Subcutaneous adipose tissue (tissue), 4 donors: ENCODE data around the gene RSAD2. TPM values are rescaled to one million over a fixed set of nuclear protein-coding genes. Genes with fewer than 3 reads are reported as not detected.

Experiments
- total RNA-seq, 4 donors: library from RNA; depleted of rRNA; stranded (reverse); fragments of >200 nt; gene quantifications; one replicate each; pipeline ENCODE4 v1.1.0, GENCODE V29; 2016
- TF ChIP-seq, protein P1 (sequence below): fragments of 450-650 bp; IDR thresholded peaks from one replicate; pipeline ENCODE4 v1.5.1; 2016; ENCODE audit warnings: low read depth, mild to moderate bottlenecking, control low read depth, antibody characterized with exemption, moderate library complexity

Gene RSAD2
- total RNA-seq, 4 donors from 2014 or later, result 1.5 to 22.4 (median 4.9) TPM

- TF ChIP-seq, protein P1, sequence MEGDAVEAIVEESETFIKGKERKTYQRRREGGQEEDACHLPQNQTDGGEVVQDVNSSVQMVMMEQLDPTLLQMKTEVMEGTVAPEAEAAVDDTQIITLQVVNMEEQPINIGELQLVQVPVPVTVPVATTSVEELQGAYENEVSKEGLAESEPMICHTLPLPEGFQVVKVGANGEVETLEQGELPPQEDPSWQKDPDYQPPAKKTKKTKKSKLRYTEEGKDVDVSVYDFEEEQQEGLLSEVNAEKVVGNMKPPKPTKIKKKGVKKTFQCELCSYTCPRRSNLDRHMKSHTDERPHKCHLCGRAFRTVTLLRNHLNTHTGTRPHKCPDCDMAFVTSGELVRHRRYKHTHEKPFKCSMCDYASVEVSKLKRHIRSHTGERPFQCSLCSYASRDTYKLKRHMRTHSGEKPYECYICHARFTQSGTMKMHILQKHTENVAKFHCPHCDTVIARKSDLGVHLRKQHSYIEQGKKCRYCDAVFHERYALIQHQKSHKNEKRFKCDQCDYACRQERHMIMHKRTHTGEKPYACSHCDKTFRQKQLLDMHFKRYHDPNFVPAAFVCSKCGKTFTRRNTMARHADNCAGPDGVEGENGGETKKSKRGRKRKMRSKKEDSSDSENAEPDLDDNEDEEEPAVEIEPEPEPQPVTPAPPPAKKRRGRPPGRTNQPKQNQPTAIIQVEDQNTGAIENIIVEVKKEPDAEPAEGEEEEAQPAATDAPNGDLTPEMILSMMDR, result no peak
Measured at GRCh38 chr2:6887751-6888192, 10.2 kb downstream of the RSAD2 start.

DNA sequence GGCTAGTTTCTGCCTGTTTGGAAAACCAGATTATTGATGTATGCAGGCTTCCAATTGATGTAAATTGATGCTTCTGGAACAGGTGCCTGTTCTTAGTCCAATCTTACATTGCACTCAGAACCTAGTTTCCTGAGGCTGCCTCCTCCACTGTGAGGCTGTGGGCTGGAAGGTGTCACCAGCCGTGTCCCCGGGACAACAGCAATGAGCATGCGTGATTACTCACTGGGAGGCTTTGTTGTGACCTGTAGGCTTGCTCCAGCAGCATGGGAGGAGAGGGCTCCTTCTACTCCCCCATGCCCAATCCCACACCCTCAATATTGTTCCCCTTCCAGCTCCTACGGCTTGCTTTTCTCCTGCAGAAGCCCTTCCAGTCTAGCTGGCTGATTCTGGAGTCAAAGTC is 11.1 kb downstream of the RSAD2 start:
- TF ChIP-seq, protein P1, result no peak

GRCh38 chr2:6893876-6894482 is 16.4 kb downstream of the RSAD2 start:
- TF ChIP-seq, protein P1, result no peak

- TF ChIP-seq, protein P1, result no peak
Measured at GRCh38 chr2:6896930-6897759, 19.6 kb downstream of the RSAD2 start.

- TF ChIP-seq, protein P1, result no peak
Measured at GRCh38 chr2:6905668-6906067, 28.1 kb downstream of the RSAD2 start.

GRCh38 chr2:6906165-6906741 is 28.7 kb downstream of the RSAD2 start:
- TF ChIP-seq, protein P1, result no peak

GRCh38 chr2:6908291-6908690 is 30.7 kb downstream of the RSAD2 start:
- TF ChIP-seq, protein P1, result no peak
